Activated T-cell treated with anti-CD3 and anti-CD28 coated beads, Interleukin-2, amount 50 U/mL, for 4 hours (primary cell): Measurements from ENCODE around the gene GSTO2. TPM values are rescaled to one million over a fixed set of nuclear protein-coding genes. Genes with fewer than 3 reads are reported as not detected.
A peak's percentile ranks its signal among the peaks of the same experiment; 100 is the strongest.

Experiments
- ATAC-seq, 2 donors: fragments of 200-7000 bp; cut with Tn5 transposase; one replicate each; pipeline ENCODE4 v1.10.0; 2021
- DNase-seq: peaks from one replicate; pipeline ENCODE4 v3.0.0-alpha.2; 2020
- H3K27me3 Mint-ChIP-seq: one replicate; pipeline ENCODE4 v1.8.0; 2021; ENCODE audit warnings: low read depth, mixed read lengths
- H3K36me3 Mint-ChIP-seq: one replicate; pipeline ENCODE4 v1.8.0; 2022; ENCODE audit warnings: mixed read lengths; ENCODE audit not compliant: insufficient read depth
- H3K4me1 Mint-ChIP-seq: one replicate; pipeline ENCODE4 v1.8.0; 2021; ENCODE audit warnings: low read depth, mixed read lengths
- H3K4me3 Mint-ChIP-seq: one replicate; pipeline ENCODE4 v1.8.0; 2021; ENCODE audit warnings: mild to moderate bottlenecking, moderate library complexity, mixed read lengths
- H3K9me3 Mint-ChIP-seq: one replicate; pipeline ENCODE4 v1.8.0; 2021; ENCODE audit warnings: mixed read lengths
- total RNA-seq, 3 donors: library from RNA; stranded (reverse); gene quantifications; one replicate each; pipeline ENCODE4 v1.2.1, GENCODE V29; 2021

GSTO2 gene
- total RNA-seq, 3 donors from 2014 or later = 0.33 to 1.1 (median 0.73) TPM

GRCh38 chr10:104336821-104337467 is 68.0 kb downstream of the GSTO2 start:
- DNase-seq (no peak), ATAC-seq (no peak)
- Mint-ChIP-seq H3K4me3 (peak overlapping the region; percentile 95), H3K36me3 (peaks cover 10% of the 10 kb centered on the region), H3K4me1 (peaks cover 64% of the 10 kb centered on the region), H3K9me3 (no peaks in the 10 kb centered on the region), H3K27me3 (no peaks in the 10 kb centered on the region)

GRCh38 chr10:104337521-104337984 is 68.6 kb downstream of the GSTO2 start:
- no peak for DNase-seq
- ATAC-seq = peak; percentile 31 to 35

GRCh38 chr10:104337985-104338735 is 69.2 kb downstream of the GSTO2 start, which contains the start of gene ITPRIP:
TSS of gene ITPRIP (minus strand) at chr10:104338465. CDS start at chr10:104316051, 22,414 bp downstream.
- Mint-ChIP-seq H3K4me3 (peak within 1 kb of the TSS; percentile 95), H3K36me3 (peaks cover 6% of the 10 kb centered on the region), H3K27me3 (no peaks in the 10 kb centered on the region), H3K9me3 (no peaks in the 10 kb centered on the region), H3K4me1 (peaks cover 54% of the 10 kb centered on the region)
- DNase-seq = peak; percentile 62
- peak; percentile 87 to 88 for ATAC-seq

More at GRCh38 chr10:104337521-104337984, 68.6 kb downstream of the GSTO2 start:
- peak overlapping the region; percentile 95 for H3K4me3 Mint-ChIP-seq
- peaks cover 10% of the 10 kb centered on the region for H3K36me3 Mint-ChIP-seq
- no peaks in the 10 kb centered on the region for H3K9me3 Mint-ChIP-seq
- H3K4me1 Mint-ChIP-seq = peaks cover 60% of the 10 kb centered on the region
- H3K27me3 Mint-ChIP-seq = no peaks in the 10 kb centered on the region

- ATAC-seq = no peak
- DNase-seq = no peak
- peaks cover 5% of the 10 kb centered on the region for H3K36me3 Mint-ChIP-seq
- H3K4me1 Mint-ChIP-seq = peaks cover 40% of the 10 kb centered on the region
- no peaks in the 10 kb centered on the region for H3K27me3 Mint-ChIP-seq
- no peaks in the 10 kb centered on the region for H3K9me3 Mint-ChIP-seq
- H3K4me3 Mint-ChIP-seq = peak overlapping the region; percentile 95
Observed at GRCh38 chr10:104339469-104340110, 70.6 kb downstream of the GSTO2 start.

GRCh38 chr10:104340111-104340526 is 71.1 kb downstream of the GSTO2 start:
- H3K36me3 Mint-ChIP-seq = peaks cover 3% of the 10 kb centered on the region
- no peak for DNase-seq
- no peaks in the 10 kb centered on the region for H3K9me3 Mint-ChIP-seq
- peak overlapping the region; percentile 55 for H3K4me3 Mint-ChIP-seq
- no peaks in the 10 kb centered on the region for H3K27me3 Mint-ChIP-seq
- no peak for ATAC-seq
- H3K4me1 Mint-ChIP-seq = peaks cover 34% of the 10 kb centered on the region

- peaks cover 32% of the 10 kb centered on the region for H3K4me1 Mint-ChIP-seq
- peak overlapping the region; percentile 55 for H3K4me3 Mint-ChIP-seq
- ATAC-seq (no peak), DNase-seq (no peak)
- peaks cover 4% of the 10 kb centered on the region for H3K9me3 Mint-ChIP-seq
- H3K27me3 Mint-ChIP-seq = no peaks in the 10 kb centered on the region
- no peaks in the 10 kb centered on the region for H3K36me3 Mint-ChIP-seq
Observed at GRCh38 chr10:104340641-104341040, 71.7 kb downstream of the GSTO2 start.

- Mint-ChIP-seq H3K36me3 (no peaks in the 10 kb centered on the region), H3K27me3 (no peaks in the 10 kb centered on the region), H3K4me1 (peaks cover 27% of the 10 kb centered on the region), H3K9me3 (peaks cover 4% of the 10 kb centered on the region), H3K4me3 (no peak overlapping the region)
- DNase-seq = no peak
- ATAC-seq = no peak
Observed at GRCh38 chr10:104342941-104343411, 74.0 kb downstream of the GSTO2 start.

GRCh38 chr10:104344219-104344618 is 75.2 kb downstream of the GSTO2 start:
- H3K9me3 Mint-ChIP-seq = peaks cover 4% of the 10 kb centered on the region
- ATAC-seq (no peak), DNase-seq (no peak)
- peaks cover 23% of the 10 kb centered on the region for H3K4me1 Mint-ChIP-seq
- no peaks in the 10 kb centered on the region for H3K27me3 Mint-ChIP-seq
- H3K36me3 Mint-ChIP-seq = no peaks in the 10 kb centered on the region
- H3K4me3 Mint-ChIP-seq = no peak overlapping the region

- DNase-seq = no peak
- H3K36me3 Mint-ChIP-seq = no peaks in the 10 kb centered on the region
- no peak overlapping the region for H3K4me3 Mint-ChIP-seq
- no peaks in the 10 kb centered on the region for H3K27me3 Mint-ChIP-seq
- ATAC-seq = no peak
- peaks cover 4% of the 10 kb centered on the region for H3K9me3 Mint-ChIP-seq
- peaks cover 11% of the 10 kb centered on the region for H3K4me1 Mint-ChIP-seq
Observed at GRCh38 chr10:104345515-104345914, 76.5 kb downstream of the GSTO2 start.

GRCh38 chr10:104345941-104346340 is 77.0 kb downstream of the GSTO2 start:
- DNase-seq (no peak), ATAC-seq (no peak)
- Mint-ChIP-seq H3K4me1 (peaks cover 11% of the 10 kb centered on the region), H3K27me3 (no peaks in the 10 kb centered on the region), H3K4me3 (no peak overlapping the region), H3K9me3 (peaks cover 4% of the 10 kb centered on the region), H3K36me3 (no peaks in the 10 kb centered on the region)

- ATAC-seq (no peak), DNase-seq (no peak)
- H3K36me3 Mint-ChIP-seq = no peaks in the 10 kb centered on the region
- no peak overlapping the region for H3K4me3 Mint-ChIP-seq
- H3K27me3 Mint-ChIP-seq = no peaks in the 10 kb centered on the region
- peaks cover 4% of the 10 kb centered on the region for H3K9me3 Mint-ChIP-seq
- H3K4me1 Mint-ChIP-seq = peaks cover 11% of the 10 kb centered on the region
Observed at GRCh38 chr10:104347295-104348045, 78.5 kb downstream of the GSTO2 start.

GRCh38 chr10:104348601-104349000 is 79.6 kb downstream of the GSTO2 start:
- ATAC-seq (no peak), DNase-seq (no peak)
- H3K4me3 Mint-ChIP-seq = no peak overlapping the region
- no peaks in the 10 kb centered on the region for H3K36me3 Mint-ChIP-seq
- no peaks in the 10 kb centered on the region for H3K27me3 Mint-ChIP-seq
- H3K4me1 Mint-ChIP-seq = peaks cover 11% of the 10 kb centered on the region
- peaks cover 4% of the 10 kb centered on the region for H3K9me3 Mint-ChIP-seq

- Mint-ChIP-seq H3K36me3 (no peaks in the 10 kb centered on the region), H3K4me3 (no peak overlapping the region), H3K27me3 (no peaks in the 10 kb centered on the region), H3K9me3 (peaks cover 4% of the 10 kb centered on the region), H3K4me1 (peaks cover 11% of the 10 kb centered on the region)
- no peak for DNase-seq
- ATAC-seq = no peak
Observed at GRCh38 chr10:104349623-104350126, 80.7 kb downstream of the GSTO2 start.
